Measurements from ENCODE around the gene TMEM201. TPM values are rescaled to one million over a fixed set of nuclear protein-coding genes. Genes with fewer than 3 reads are reported as not detected.
A peak's percentile ranks its signal among the peaks of the same experiment; 100 is the strongest.

Gene TMEM201
- total RNA-seq, 1 donor from 2014 or later, result 24.6 TPM

DNA sequence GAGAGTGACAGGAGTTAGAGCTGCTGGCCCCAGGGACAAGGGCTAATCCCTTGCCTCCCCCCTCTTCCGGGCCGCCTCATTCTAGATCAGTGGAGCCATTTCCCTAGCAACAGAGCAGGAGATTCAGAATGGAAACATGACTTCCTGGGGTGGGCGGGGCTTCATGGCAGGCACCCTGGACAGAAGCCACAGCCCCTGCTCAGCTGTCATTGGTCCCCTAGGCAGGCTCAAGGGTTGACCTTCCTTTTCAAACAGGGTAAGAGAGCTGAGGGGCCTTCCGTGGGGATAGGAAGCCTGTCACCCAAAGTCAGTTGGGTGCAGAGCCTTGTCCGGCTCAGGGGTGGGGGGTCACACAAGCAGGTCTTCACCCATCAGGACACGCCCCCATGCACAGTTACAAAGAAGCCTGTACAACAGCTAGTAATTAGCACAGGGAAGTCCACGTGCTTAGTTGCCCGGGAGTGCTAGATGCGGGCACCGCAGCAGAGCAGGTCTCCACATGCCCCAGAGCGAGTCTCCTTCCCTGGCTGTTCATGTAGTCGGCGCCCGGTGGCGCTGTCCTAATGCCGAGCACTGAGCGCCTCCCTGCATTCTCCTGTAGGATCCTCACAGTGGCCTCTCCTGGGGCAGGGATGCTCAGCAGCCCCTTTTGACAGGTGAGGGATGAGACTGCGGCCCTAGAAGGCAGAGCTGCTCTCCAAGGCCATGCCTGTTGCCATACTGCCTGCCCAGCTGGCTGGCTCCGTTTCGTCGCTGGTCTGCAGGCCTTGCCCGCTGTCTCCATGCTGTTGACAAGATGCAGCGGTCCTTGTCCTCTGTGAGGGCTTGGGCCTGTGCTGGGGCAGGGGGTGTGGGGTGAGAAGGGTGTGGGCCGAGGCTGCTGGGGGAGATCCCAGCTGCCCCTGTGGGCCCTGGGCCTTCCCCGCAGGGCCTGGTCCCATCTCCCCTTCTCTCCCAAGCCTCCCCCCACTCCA lies 5.1 kb downstream of the TMEM201 start:
- Mint-ChIP-seq H3K36me3 (ENCODE audit: insufficient read depth) (peaks cover 1% of the 10 kb centered on the region), H3K9me3 (ENCODE audit: low read depth) (no peaks in the 10 kb centered on the region), H3K4me3 (ENCODE audit: low read depth) (no peak overlapping the region), H3K4me1 (ENCODE audit: low read depth) (peaks cover 16% of the 10 kb centered on the region), H3K27ac (peak overlapping the region; percentile 64), H3K27me3 (no peaks in the 10 kb centered on the region)
- peak; percentile 37 for DNase-seq (ENCODE audit: low spot score, unreplicated experiment)
- TF ChIP-seq, protein P1, sequence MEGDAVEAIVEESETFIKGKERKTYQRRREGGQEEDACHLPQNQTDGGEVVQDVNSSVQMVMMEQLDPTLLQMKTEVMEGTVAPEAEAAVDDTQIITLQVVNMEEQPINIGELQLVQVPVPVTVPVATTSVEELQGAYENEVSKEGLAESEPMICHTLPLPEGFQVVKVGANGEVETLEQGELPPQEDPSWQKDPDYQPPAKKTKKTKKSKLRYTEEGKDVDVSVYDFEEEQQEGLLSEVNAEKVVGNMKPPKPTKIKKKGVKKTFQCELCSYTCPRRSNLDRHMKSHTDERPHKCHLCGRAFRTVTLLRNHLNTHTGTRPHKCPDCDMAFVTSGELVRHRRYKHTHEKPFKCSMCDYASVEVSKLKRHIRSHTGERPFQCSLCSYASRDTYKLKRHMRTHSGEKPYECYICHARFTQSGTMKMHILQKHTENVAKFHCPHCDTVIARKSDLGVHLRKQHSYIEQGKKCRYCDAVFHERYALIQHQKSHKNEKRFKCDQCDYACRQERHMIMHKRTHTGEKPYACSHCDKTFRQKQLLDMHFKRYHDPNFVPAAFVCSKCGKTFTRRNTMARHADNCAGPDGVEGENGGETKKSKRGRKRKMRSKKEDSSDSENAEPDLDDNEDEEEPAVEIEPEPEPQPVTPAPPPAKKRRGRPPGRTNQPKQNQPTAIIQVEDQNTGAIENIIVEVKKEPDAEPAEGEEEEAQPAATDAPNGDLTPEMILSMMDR (IDR thresholded peaks at IDR 0.05; ENCODE audit: unreplicated experiment), result no peak

DNA sequence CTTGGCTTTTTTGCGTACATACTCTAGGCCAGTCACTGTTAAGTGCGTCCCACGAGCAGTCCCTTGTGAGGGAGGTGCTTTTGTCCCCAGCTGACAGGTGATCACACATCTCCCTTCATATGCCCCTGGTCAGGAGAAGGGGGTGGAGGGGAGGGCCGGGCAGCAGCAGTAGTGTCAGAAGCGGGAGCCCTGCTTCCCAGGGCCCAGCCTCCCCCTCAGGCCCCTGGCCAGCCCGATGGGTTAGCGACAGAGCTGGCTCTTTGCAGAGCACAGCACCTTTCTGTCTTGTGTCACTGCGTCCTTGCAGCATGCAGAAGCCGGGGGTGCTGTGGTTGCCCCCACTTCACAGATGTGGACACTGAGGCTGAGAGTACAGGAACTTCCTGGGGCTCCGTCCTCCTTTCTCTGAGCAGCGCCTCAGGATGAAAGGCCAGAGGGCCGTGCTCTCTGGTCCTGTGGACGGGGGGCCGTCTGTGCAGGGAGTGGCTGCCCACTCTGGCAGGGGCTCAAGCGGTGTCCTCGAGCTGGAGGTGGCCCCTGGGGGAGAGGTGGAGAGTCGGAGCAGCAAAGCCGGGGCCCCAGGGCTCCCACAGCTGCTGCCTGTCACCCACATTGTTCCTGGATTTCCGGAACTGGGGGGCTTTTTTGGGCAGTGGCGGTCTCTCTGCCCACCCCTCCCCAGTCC lies 5.9 kb downstream of the TMEM201 start:
- H3K27me3 Mint-ChIP-seq, result no peaks in the 10 kb centered on the region
- no peak overlapping the region for H3K4me3 Mint-ChIP-seq (ENCODE audit: low read depth)
- no peak overlapping the region for H3K27ac Mint-ChIP-seq
- peaks cover 16% of the 10 kb centered on the region for H3K4me1 Mint-ChIP-seq (ENCODE audit: low read depth)
- TF ChIP-seq, protein P1 (IDR thresholded peaks at IDR 0.05; ENCODE audit: unreplicated experiment), result no peak
- no peaks in the 10 kb centered on the region for H3K9me3 Mint-ChIP-seq (ENCODE audit: low read depth)
- DNase-seq (ENCODE audit: low spot score, unreplicated experiment), result no peak
- H3K36me3 Mint-ChIP-seq (ENCODE audit: insufficient read depth), result peaks cover 1% of the 10 kb centered on the region

- peaks cover 13% of the 10 kb centered on the region for H3K4me1 Mint-ChIP-seq (ENCODE audit: low read depth)
- TF ChIP-seq, protein P1 (IDR thresholded peaks at IDR 0.05; ENCODE audit: unreplicated experiment), result no peak
- H3K27ac Mint-ChIP-seq, result no peak overlapping the region
- H3K27me3 Mint-ChIP-seq, result no peaks in the 10 kb centered on the region
- no peaks in the 10 kb centered on the region for H3K9me3 Mint-ChIP-seq (ENCODE audit: low read depth)
- H3K4me3 Mint-ChIP-seq (ENCODE audit: low read depth), result no peak overlapping the region
- DNase-seq (ENCODE audit: low spot score, unreplicated experiment), result no peak
- H3K36me3 Mint-ChIP-seq (ENCODE audit: insufficient read depth), result peaks cover 1% of the 10 kb centered on the region
These were observed 6.7 kb downstream of the TMEM201 start for GRCh38 chr1:9595156-9595967.

DNA sequence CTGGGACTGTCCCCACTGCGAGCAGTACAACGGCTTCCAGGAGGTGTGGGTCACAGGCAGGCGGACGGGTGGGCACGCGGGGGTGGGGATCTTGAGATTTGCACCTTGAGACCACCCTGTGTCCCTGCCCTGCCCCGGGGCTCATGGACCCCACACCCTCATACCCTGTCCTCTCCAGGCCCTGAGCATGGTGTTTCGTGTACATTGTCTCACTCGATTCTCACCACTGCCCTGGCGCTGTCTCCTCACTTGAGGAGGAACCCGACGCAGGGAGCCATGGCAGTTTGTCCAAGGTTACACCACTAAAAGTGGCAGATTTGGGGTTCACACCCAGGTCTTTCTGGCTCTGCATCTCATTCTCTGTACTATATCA lies 7.2 kb downstream of the TMEM201 start:
- DNase-seq (ENCODE audit: low spot score, unreplicated experiment), result no peak
- H3K4me3 Mint-ChIP-seq (ENCODE audit: low read depth), result no peak overlapping the region
- H3K9me3 Mint-ChIP-seq (ENCODE audit: low read depth), result no peaks in the 10 kb centered on the region
- H3K27me3 Mint-ChIP-seq, result no peaks in the 10 kb centered on the region
- TF ChIP-seq, protein P1 (IDR thresholded peaks at IDR 0.05; ENCODE audit: unreplicated experiment), result no peak
- peaks cover 10% of the 10 kb centered on the region for H3K4me1 Mint-ChIP-seq (ENCODE audit: low read depth)
- H3K27ac Mint-ChIP-seq, result no peak overlapping the region
- H3K36me3 Mint-ChIP-seq (ENCODE audit: insufficient read depth), result peaks cover 1% of the 10 kb centered on the region

All from progenitor cell of endocrine pancreas (in vitro differentiated cells).